ENCODE results near the gene FBN1.
A peak's percentile ranks its signal among the peaks of the same experiment; 100 is the strongest.

Gene FBN1

DNA sequence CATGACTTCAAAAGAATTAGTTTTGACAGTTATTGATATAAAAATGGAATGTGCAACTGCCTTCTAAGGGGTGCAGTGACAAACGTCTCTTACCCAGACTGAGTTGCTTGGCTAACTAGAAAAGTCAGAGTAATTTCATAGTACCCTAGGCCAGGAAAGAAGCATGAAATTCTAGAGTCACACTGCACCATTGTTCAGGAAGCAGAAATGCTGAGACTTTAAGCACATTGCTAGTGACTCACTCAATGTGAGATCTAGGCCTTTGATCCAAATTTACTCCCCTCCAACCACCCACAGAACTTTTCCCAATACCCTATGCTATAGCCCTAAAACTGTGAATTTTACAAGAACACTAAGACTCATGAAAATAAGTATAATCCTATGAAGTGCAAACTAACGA is 203.5 kb downstream of the FBN1 start:
- WGBS, 2 donors (ENCODE audit: extremely low coverage in 2 of 2, insufficient read length in 2 of 2, insufficient replicate concordance in 1 of 2): no CpG with 5 or more reads among the region's 2 CpGs
- no peaks in the 10 kb centered on the region for H3K79me1 ChIP-seq (ENCODE audit: low read depth, low read length)
- H3K4me3 ChIP-seq (ENCODE audit: low read length in 2 of 2): no peak overlapping the region
- H3K9me3 ChIP-seq (replicated peaks in 1 of 2; ENCODE audit: control insufficient read depth in 2 of 2, insufficient read depth in 1 of 2, low read depth in 1 of 2, low read length in 2 of 2): no peaks in the 10 kb centered on the region
- no peak overlapping the region for H3K4ac ChIP-seq (ENCODE audit: low read length)
- peaks cover 5 to 35% of the 10 kb centered on the region in 2 donors for H3K36me3 ChIP-seq (replicated peaks in 1 of 2; ENCODE audit: control insufficient read depth in 2 of 2, insufficient read depth in 2 of 2, low read length in 2 of 2)
- no peak overlapping the region for H3K23ac ChIP-seq (ENCODE audit: low read depth, low read length, poor library complexity)
- no peak overlapping the region for H3K18ac ChIP-seq (ENCODE audit: low read length)
- no peak overlapping the region for H3K14ac ChIP-seq (ENCODE audit: low read length)
- no peak overlapping the region for H2BK15ac ChIP-seq (ENCODE audit: low read length)
- H2BK12ac ChIP-seq (ENCODE audit: low read length): no peak overlapping the region
- no peak for DNase-seq (ENCODE audit: low spot score)
- no peak overlapping the region for H4K91ac ChIP-seq (ENCODE audit: low read depth, low read length, poor library complexity)
- peaks cover 0 to 4% of the 10 kb centered on the region in 2 donors for H3K4me1 ChIP-seq (ENCODE audit: control insufficient read depth in 2 of 2, insufficient read depth in 1 of 2, low read depth in 1 of 2, low read length in 2 of 2)
- H2BK120ac ChIP-seq (ENCODE audit: low read depth, low read length): no peak overlapping the region
- no peak overlapping the region for H2BK5ac ChIP-seq (ENCODE audit: low read length)
- H2AK5ac ChIP-seq (ENCODE audit: low read depth, low read length): no peak overlapping the region
- no peak overlapping the region for H3K27ac ChIP-seq (replicated peaks; ENCODE audit: low read length)
- no peaks in the 10 kb centered on the region for H3K27me3 ChIP-seq (ENCODE audit: control insufficient read depth in 3 of 3, insufficient read depth in 3 of 3, low read depth in 1 of 3, low read length in 3 of 3)
- H2AFZ ChIP-seq (ENCODE audit: low read length): no peak overlapping the region
- H3K4me2 ChIP-seq (ENCODE audit: insufficient read depth, low read length, poor library complexity, severe bottlenecking): no peak overlapping the region
- H3K9ac ChIP-seq (ENCODE audit: low read depth, low read length, poor library complexity): no peak overlapping the region
- no peak overlapping the region for H4K8ac ChIP-seq (ENCODE audit: low read depth, low read length)

DNA sequence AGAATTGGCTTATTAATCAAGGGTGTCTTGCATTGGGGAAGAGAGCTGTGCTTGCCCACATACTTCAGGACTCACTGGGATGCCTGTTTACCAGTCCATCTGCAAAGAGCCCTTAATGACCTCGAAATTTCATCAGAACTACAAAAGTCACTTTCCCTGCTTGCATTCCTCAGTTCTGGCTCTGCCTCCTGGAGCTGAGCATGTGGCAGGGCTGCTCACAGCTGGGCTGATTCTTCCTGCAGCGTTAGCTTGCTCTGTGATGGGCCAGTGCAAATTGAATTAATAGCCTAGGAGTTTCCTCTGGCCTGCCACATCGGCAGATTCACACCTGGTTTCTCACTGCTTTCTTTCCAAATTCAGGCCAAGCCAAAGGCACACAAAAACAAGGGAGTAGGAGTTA is 205.4 kb downstream of the FBN1 start:
- H3K36me3 ChIP-seq (replicated peaks in 1 of 2; ENCODE audit: control insufficient read depth in 2 of 2, insufficient read depth in 2 of 2, low read length in 2 of 2): peaks cover 4 to 51% of the 10 kb centered on the region in 2 donors

DNA sequence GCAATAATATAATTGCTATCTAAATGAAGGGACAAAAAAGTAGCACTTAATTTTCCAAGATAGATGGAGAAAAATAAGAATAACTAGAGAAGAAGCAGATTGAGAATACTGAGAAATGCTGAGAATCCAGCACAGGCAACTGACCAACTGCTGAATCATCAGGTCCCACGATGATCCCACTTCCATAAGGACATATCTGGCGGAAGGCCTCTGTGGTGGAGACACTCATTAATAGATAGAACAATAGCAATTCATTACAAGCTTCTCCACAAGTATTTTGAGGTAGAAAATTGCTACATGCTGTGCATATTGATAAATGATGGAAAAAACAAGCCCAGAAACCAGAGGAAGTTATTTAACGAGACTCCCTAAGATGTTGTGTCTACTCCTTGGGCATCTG is 208.3 kb downstream of the FBN1 start:
- Histone ChIP-seq H3K4ac (ENCODE audit: low read length) (no peak overlapping the region), H3K27me3 (ENCODE audit: control insufficient read depth in 3 of 3, insufficient read depth in 3 of 3, low read depth in 1 of 3, low read length in 3 of 3) (no peaks in the 10 kb centered on the region), H3K36me3 (replicated peaks in 1 of 2; ENCODE audit: control insufficient read depth in 2 of 2, insufficient read depth in 2 of 2, low read length in 2 of 2) (peaks cover 11 to 55% of the 10 kb centered on the region in 2 donors), H2BK5ac (ENCODE audit: low read length) (no peak overlapping the region), H2BK15ac (ENCODE audit: low read length) (no peak overlapping the region), H3K9ac (ENCODE audit: low read depth, low read length, poor library complexity) (no peak overlapping the region), H2AFZ (ENCODE audit: low read length) (no peak overlapping the region), H3K4me3 (ENCODE audit: low read length in 2 of 2) (no peak overlapping the region), H2BK120ac (ENCODE audit: low read depth, low read length) (no peak overlapping the region), H3K4me1 (ENCODE audit: control insufficient read depth in 2 of 2, insufficient read depth in 1 of 2, low read depth in 1 of 2, low read length in 2 of 2) (peaks cover 0 to 4% of the 10 kb centered on the region in 2 donors), H4K8ac (ENCODE audit: low read depth, low read length) (no peak overlapping the region), H3K9me3 (replicated peaks in 1 of 2; ENCODE audit: control insufficient read depth in 2 of 2, insufficient read depth in 1 of 2, low read depth in 1 of 2, low read length in 2 of 2) (no peaks in the 10 kb centered on the region), H3K27ac (replicated peaks; ENCODE audit: low read length) (no peak overlapping the region), H3K79me1 (ENCODE audit: low read depth, low read length) (no peaks in the 10 kb centered on the region), H2AK5ac (ENCODE audit: low read depth, low read length) (no peak overlapping the region), H3K4me2 (ENCODE audit: insufficient read depth, low read length, poor library complexity, severe bottlenecking) (no peak overlapping the region), H3K14ac (ENCODE audit: low read length) (no peak overlapping the region), H4K91ac (ENCODE audit: low read depth, low read length, poor library complexity) (no peak overlapping the region), H2BK12ac (ENCODE audit: low read length) (no peak overlapping the region), H3K23ac (ENCODE audit: low read depth, low read length, poor library complexity) (no peak overlapping the region), H3K18ac (ENCODE audit: low read length) (no peak overlapping the region)
- WGBS, 2 donors (ENCODE audit: extremely low coverage in 2 of 2, insufficient read length in 2 of 2, insufficient replicate concordance in 1 of 2): no CpG with 5 or more reads among the region's 3 CpGs
- DNase-seq (ENCODE audit: low spot score): no peak

More for the DNA sequence above, 205.4 kb downstream of the FBN1 start:
- no peak overlapping the region for H3K4me2 ChIP-seq (ENCODE audit: insufficient read depth, low read length, poor library complexity, severe bottlenecking)
- H3K4me3 ChIP-seq (ENCODE audit: low read length in 2 of 2): no peak overlapping the region
- no peaks in the 10 kb centered on the region for H3K79me1 ChIP-seq (ENCODE audit: low read depth, low read length)
- no CpG with 5 or more reads among the region's 3 CpGs for WGBS, 2 donors (ENCODE audit: extremely low coverage in 2 of 2, insufficient read length in 2 of 2, insufficient replicate concordance in 1 of 2)
- no peak overlapping the region for H4K91ac ChIP-seq (ENCODE audit: low read depth, low read length, poor library complexity)
- no peak overlapping the region for H2AK5ac ChIP-seq (ENCODE audit: low read depth, low read length)
- H3K14ac ChIP-seq (ENCODE audit: low read length): no peak overlapping the region
- H3K4ac ChIP-seq (ENCODE audit: low read length): no peak overlapping the region
- H3K9ac ChIP-seq (ENCODE audit: low read depth, low read length, poor library complexity): no peak overlapping the region
- no peaks in the 10 kb centered on the region for H3K9me3 ChIP-seq (replicated peaks in 1 of 2; ENCODE audit: control insufficient read depth in 2 of 2, insufficient read depth in 1 of 2, low read depth in 1 of 2, low read length in 2 of 2)
- no peak overlapping the region for H2BK12ac ChIP-seq (ENCODE audit: low read length)
- H2AFZ ChIP-seq (ENCODE audit: low read length): no peak overlapping the region
- no peak overlapping the region for H2BK5ac ChIP-seq (ENCODE audit: low read length)
- no peak overlapping the region for H3K18ac ChIP-seq (ENCODE audit: low read length)
- no peak overlapping the region for H2BK120ac ChIP-seq (ENCODE audit: low read depth, low read length)
- H4K8ac ChIP-seq (ENCODE audit: low read depth, low read length): no peak overlapping the region
- DNase-seq (ENCODE audit: low spot score): peak; percentile 20
- no peak overlapping the region for H3K27ac ChIP-seq (replicated peaks; ENCODE audit: low read length)
- no peaks in the 10 kb centered on the region for H3K27me3 ChIP-seq (ENCODE audit: control insufficient read depth in 3 of 3, insufficient read depth in 3 of 3, low read depth in 1 of 3, low read length in 3 of 3)
- H2BK15ac ChIP-seq (ENCODE audit: low read length): no peak overlapping the region
- no peak overlapping the region for H3K23ac ChIP-seq (ENCODE audit: low read depth, low read length, poor library complexity)
- peaks cover 0 to 4% of the 10 kb centered on the region in 2 donors for H3K4me1 ChIP-seq (ENCODE audit: control insufficient read depth in 2 of 2, insufficient read depth in 1 of 2, low read depth in 1 of 2, low read length in 2 of 2)

DNA sequence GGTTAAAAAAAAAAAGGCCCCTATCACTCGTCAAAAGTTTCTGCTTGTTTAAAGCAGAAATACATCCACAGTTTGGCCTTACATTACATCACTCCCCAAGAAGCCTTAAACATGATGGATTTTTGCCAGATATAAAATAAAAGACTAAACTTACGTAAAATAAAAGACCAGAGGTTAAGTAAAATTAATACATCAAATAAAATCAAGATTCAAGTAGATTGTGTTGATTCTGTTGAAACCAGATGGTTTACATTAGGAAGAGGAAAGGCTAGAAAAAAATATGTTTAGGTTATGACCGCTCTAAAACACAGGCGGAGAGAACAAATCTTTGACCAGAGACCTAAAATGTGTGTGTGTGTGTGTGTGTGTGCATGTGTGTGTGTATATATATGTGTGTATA is 210.2 kb downstream of the FBN1 start:
- DNase-seq (ENCODE audit: low spot score): no peak
- no CpG with 5 or more reads among the region's 4 CpGs for WGBS, 2 donors (ENCODE audit: extremely low coverage in 2 of 2, insufficient read length in 2 of 2, insufficient replicate concordance in 1 of 2)
- Histone ChIP-seq H3K14ac (ENCODE audit: low read length) (no peak overlapping the region), H2BK15ac (ENCODE audit: low read length) (no peak overlapping the region), H3K4ac (ENCODE audit: low read length) (no peak overlapping the region), H3K27ac (replicated peaks; ENCODE audit: low read length) (no peak overlapping the region), H3K18ac (ENCODE audit: low read length) (no peak overlapping the region), H2BK120ac (ENCODE audit: low read depth, low read length) (no peak overlapping the region), H4K8ac (ENCODE audit: low read depth, low read length) (no peak overlapping the region), H3K4me1 (ENCODE audit: control insufficient read depth in 2 of 2, insufficient read depth in 1 of 2, low read depth in 1 of 2, low read length in 2 of 2) (peaks cover 0 to 6% of the 10 kb centered on the region in 2 donors), H2AK5ac (ENCODE audit: low read depth, low read length) (no peak overlapping the region), H3K9me3 (replicated peaks in 1 of 2; ENCODE audit: control insufficient read depth in 2 of 2, insufficient read depth in 1 of 2, low read depth in 1 of 2, low read length in 2 of 2) (no peaks in the 10 kb centered on the region), H2BK5ac (ENCODE audit: low read length) (no peak overlapping the region), H3K36me3 (replicated peaks in 1 of 2; ENCODE audit: control insufficient read depth in 2 of 2, insufficient read depth in 2 of 2, low read length in 2 of 2) (peaks cover 12 to 55% of the 10 kb centered on the region in 2 donors), H3K23ac (ENCODE audit: low read depth, low read length, poor library complexity) (no peak overlapping the region), H3K4me2 (ENCODE audit: insufficient read depth, low read length, poor library complexity, severe bottlenecking) (no peak overlapping the region), H3K9ac (ENCODE audit: low read depth, low read length, poor library complexity) (no peak overlapping the region), H2AFZ (ENCODE audit: low read length) (no peak overlapping the region), H3K79me1 (ENCODE audit: low read depth, low read length) (no peaks in the 10 kb centered on the region), H3K27me3 (ENCODE audit: control insufficient read depth in 3 of 3, insufficient read depth in 3 of 3, low read depth in 1 of 3, low read length in 3 of 3) (no peaks in the 10 kb centered on the region), H3K4me3 (ENCODE audit: low read length in 2 of 2) (no peak overlapping the region), H2BK12ac (ENCODE audit: low read length) (no peak overlapping the region), H4K91ac (ENCODE audit: low read depth, low read length, poor library complexity) (no peak overlapping the region)
